IMR-90 (cell line): ENCODE data around the gene ASAP2. TPM values are rescaled to one million over a fixed set of nuclear protein-coding genes. Genes with fewer than 3 reads are reported as not detected.
A peak's percentile ranks its signal among the peaks of the same experiment; 100 is the strongest.

Experiments used
- ATAC-seq: fragments of 200-7000 bp; cut with Tn5 transposase; 2 replicates; pipeline ENCODE4 v1.9.1; 2020; ENCODE audit warnings: low read depth, mild to moderate bottlenecking, moderate library complexity
- BruUV-seq: library from RNA; stranded (reverse); fragments of 400-500 nt; replicated peaks from 2 replicates; lab custom pipeline; 2021; lab: Mats Ljungman, UMichigan
- CTCF ChIA-PET: fragments of 300-600 bp; formaldehyde crosslinking; extraction: SDS; loops from one replicate; lab custom pipeline; 2021; ENCODE audit warnings: antibody characterized with exemption; lab: Yijun Ruan, JAX
- POLR2A ChIA-PET: fragments of 300-600 bp; sonication (Branson Sonifier 250); formaldehyde crosslinking; loops from one replicate; lab custom pipeline; 2022; ENCODE audit warnings: antibody characterized with exemption; ENCODE audit not compliant: unreplicated experiment; lab: Charles Lee
- DNase-seq: peaks from one replicate; pipeline ENCODE4 v3.0.0; 2013
- H2AFZ ChIP-seq: replicated peaks from 2 replicates; pipeline ENCODE3; 2013; ENCODE audit warnings: low read length, mild to moderate bottlenecking; ENCODE audit not compliant: poor library complexity
- H2AK5ac ChIP-seq: 2 replicates; pipeline ENCODE4 v1.6.1; 2013; ENCODE audit warnings: low read depth, low read length, inconsistent platforms
- H2AK9ac ChIP-seq: replicated peaks from 2 replicates; pipeline ENCODE3; 2013; ENCODE audit warnings: mild to moderate bottlenecking, low read depth, low read length, moderate library complexity; ENCODE audit not compliant: poor library complexity
- H2BK120ac ChIP-seq: 2 replicates; pipeline ENCODE4 v1.6.1; 2013; ENCODE audit warnings: low read depth, low read length, inconsistent platforms
- H2BK15ac ChIP-seq: 3 replicates; pipeline ENCODE4 v1.6.1; 2013; ENCODE audit warnings: low read depth, low read length, inconsistent platforms
- H2BK20ac ChIP-seq: 2 replicates; pipeline ENCODE4 v1.6.1; 2013; ENCODE audit warnings: low read depth, mild to moderate bottlenecking, inconsistent platforms, low read length, moderate library complexity
- H2BK5ac ChIP-seq: 2 replicates; pipeline ENCODE4 v1.6.1; 2013; ENCODE audit warnings: mild to moderate bottlenecking, low read depth, low read length, inconsistent platforms; ENCODE audit not compliant: poor library complexity, severe bottlenecking
- H3K14ac ChIP-seq: replicated peaks from 2 replicates; pipeline ENCODE4 v1.6.1; 2013; ENCODE audit warnings: low read depth, low read length, inconsistent platforms
- H3K18ac ChIP-seq: 2 replicates; pipeline ENCODE4 v1.6.1; 2013; ENCODE audit warnings: low read depth, low read length, control low read depth
- H3K23ac ChIP-seq: 2 replicates; pipeline ENCODE4 v1.6.1; 2013; ENCODE audit warnings: low read depth, low read length, inconsistent platforms
- H3K27ac ChIP-seq: 2 replicates; pipeline ENCODE4 v1.5.1; 2013; ENCODE audit warnings: mild to moderate bottlenecking, control low read depth, low read length; ENCODE audit not compliant: insufficient read depth
- H3K27me3 ChIP-seq: 2 replicates; pipeline ENCODE4 v1.6.1; 2013; ENCODE audit warnings: low read length; ENCODE audit not compliant: control insufficient read depth, insufficient read depth
- H3K36me3 ChIP-seq: 2 replicates; pipeline ENCODE4 v1.6.1; 2013; ENCODE audit warnings: low read length, mixed read lengths; ENCODE audit not compliant: control insufficient read depth, insufficient read depth
- H3K4ac ChIP-seq: 2 replicates; pipeline ENCODE4 v1.6.1; 2013; ENCODE audit warnings: low read depth, low read length, inconsistent platforms
- H3K4me1 ChIP-seq: 2 replicates; pipeline ENCODE4 v1.6.1; 2013; ENCODE audit warnings: low read length, mixed read lengths; ENCODE audit not compliant: control insufficient read depth, insufficient read depth
- H3K4me2 ChIP-seq: 2 replicates; pipeline ENCODE4 v1.6.1; 2013; ENCODE audit warnings: low read depth, mild to moderate bottlenecking, control low read depth, low read length, moderate library complexity
- H3K4me3 ChIP-seq: 2 replicates; pipeline ENCODE4 v1.5.1; 2013; ENCODE audit warnings: low read depth, mild to moderate bottlenecking, control low read depth, low read length, moderate library complexity; ENCODE audit not compliant: insufficient read depth
- H3K56ac ChIP-seq: 2 replicates; pipeline ENCODE4 v1.6.1; 2013; ENCODE audit warnings: low read length, inconsistent platforms; ENCODE audit not compliant: insufficient read depth; ENCODE audit errors: extremely low read depth
- H3K79me1 ChIP-seq, 2 experiments: 2 replicates each; pipeline ENCODE4 v1.6.1; 2013; ENCODE audit warnings: low read length in 2 of 2, inconsistent platforms in 1 of 2, low read depth in 1 of 2
- H3K9ac ChIP-seq: 2 replicates; pipeline ENCODE4 v1.6.1; 2013; ENCODE audit warnings: low read depth, low read length, control low read depth
- H3K9me1 ChIP-seq: 2 replicates; pipeline ENCODE4 v1.6.1; 2013; ENCODE audit warnings: low read length, inconsistent platforms; ENCODE audit not compliant: insufficient read depth
- H3K9me3 ChIP-seq: 2 replicates; pipeline ENCODE4 v1.6.1; 2013; ENCODE audit warnings: low read length; ENCODE audit not compliant: control insufficient read depth, insufficient read depth
- H4K20me1 ChIP-seq: 2 replicates; pipeline ENCODE4 v1.6.1; 2013; ENCODE audit warnings: low read length, inconsistent platforms; ENCODE audit not compliant: insufficient read depth
- H4K5ac ChIP-seq: 2 replicates; pipeline ENCODE4 v1.6.1; 2013; ENCODE audit warnings: mild to moderate bottlenecking, low read depth, low read length, control low read depth
- H4K8ac ChIP-seq, 2 experiments: 2 replicates each; pipeline ENCODE4 v1.6.1; 2013; ENCODE audit warnings: low read depth in 2 of 2, low read length in 2 of 2, control low read depth in 1 of 2, inconsistent platforms in 1 of 2
- H4K91ac ChIP-seq: 2 replicates; pipeline ENCODE4 v1.6.1; 2013; ENCODE audit warnings: low read depth, low read length, inconsistent platforms; ENCODE audit not compliant: insufficient read depth
- BHLHE40 ChIP-seq: fragments of 150-350 bp; IDR thresholded peaks from 2 replicates; pipeline ENCODE4 v1.6.1; 2016; ENCODE audit warnings: mild to moderate bottlenecking, low read depth, low read length
- CEBPB ChIP-seq: IDR thresholded peaks from 2 replicates; pipeline ENCODE4 v1.6.1; 2012; ENCODE audit warnings: low read depth, low read length, improper control_type of control experiment
- CHD1 ChIP-seq: IDR thresholded peaks from 2 replicates; pipeline ENCODE4 v1.6.1; 2012; ENCODE audit warnings: low read depth, low read length, improper control_type of control experiment
- FOS ChIP-seq: fragments of 150-350 bp; IDR thresholded peaks from 2 replicates; pipeline ENCODE4 v1.6.1; 2016; ENCODE audit warnings: low read depth, low read length
- MAFK ChIP-seq: IDR thresholded peaks from 2 replicates; pipeline ENCODE4 v1.6.1; 2012; ENCODE audit warnings: low read depth, low read length, improper control_type of control experiment
- MAZ ChIP-seq: IDR thresholded peaks from 2 replicates; pipeline ENCODE4 v1.6.1; 2012; ENCODE audit warnings: low read depth, mild to moderate bottlenecking, low read length, improper control_type of control experiment, moderate library complexity, borderline replicate concordance
- MXI1 ChIP-seq: IDR thresholded peaks from 2 replicates; pipeline ENCODE4 v1.6.1; 2012; ENCODE audit warnings: low read depth, mild to moderate bottlenecking, low read length, moderate library complexity, borderline replicate concordance
- NFE2L2 ChIP-seq: fragments of 150-350 bp; IDR thresholded peaks from 2 replicates; pipeline ENCODE4 v1.6.1; 2016; ENCODE audit warnings: low read depth, mild to moderate bottlenecking, low read length
- POLR2A ChIP-seq: IDR thresholded peaks from 2 replicates; pipeline ENCODE4 v1.6.1; 2012; ENCODE audit warnings: mild to moderate bottlenecking, low read depth, low read length
- RAD21 ChIP-seq: IDR thresholded peaks from 2 replicates; pipeline ENCODE4 v1.6.1; 2012; ENCODE audit warnings: low read length, improper control_type of control experiment
- RCOR1 ChIP-seq: IDR thresholded peaks from 2 replicates; pipeline ENCODE4 v1.6.1; 2012; ENCODE audit warnings: mild to moderate bottlenecking, low read length, improper control_type of control experiment; ENCODE audit not compliant: insufficient replicate concordance
- RFX5 ChIP-seq: IDR thresholded peaks from 2 replicates; pipeline ENCODE4 v1.8.0; 2012; ENCODE audit warnings: low read depth, mild to moderate bottlenecking, low read length, moderate library complexity
- SMC3 ChIP-seq: fragments of 150-350 bp; IDR thresholded peaks from 2 replicates; pipeline ENCODE4 v1.6.1; 2016; ENCODE audit warnings: low read depth, mild to moderate bottlenecking, antibody characterized with exemption, low read length, moderate library complexity
- WGBS, 2 experiments: methylation state at CpG; one replicate each; pipeline versions ENCODE4 v1.1.5 to v1.1.7; 2013; ENCODE audit warnings: missing lambda C conversion rate in 2 of 2; ENCODE audit not compliant: insufficient read length in 1 of 2; ENCODE audit errors: extremely low coverage in 2 of 2; 5-methylcytosine and 5-hydroxymethylcytosine counted together
- dilution Hi-C: fragments of 300-500 bp; cut with HindIII; formaldehyde crosslinking; loops from one replicate; pipeline ENCODE4 v1.14.3; 2018; ENCODE audit warnings: low sequenced_read_pairs; ENCODE audit not compliant: unreplicated experiment
- in situ Hi-C: fragments of 300-500 bp; cut with MboI; formaldehyde crosslinking; loops from 3 replicates; pipeline ENCODE4 v1.14.3; 2019; ENCODE audit warnings: low sequenced_read_pairs, inconsistent platforms, mixed read lengths
- intact Hi-C: fragments of 100-400 bp; cut with micrococcal nuclease; formaldehyde crosslinking; loops from 2 replicates; pipeline ENCODE4 v1.10.0; 2022
- polyA plus RNA-seq, 3 experiments: library from polyadenylated mRNA; depleted of rRNA; stranded (reverse); fragments of >200 nt; gene quantifications; 2 replicates each; pipeline ENCODE4 v1.2.3, GENCODE V29; 2012; ENCODE audit warnings: low replicate concordance in 1 of 3
- total RNA-seq: library from RNA; depleted of rRNA; stranded (reverse); fragments of >200 nt; gene quantifications from 2 replicates; pipeline ENCODE4 v1.2.3, GENCODE V29; 2012
- TF ChIP-seq, protein P1 (sequence below): fragments of 150-350 bp; IDR thresholded peaks from 2 replicates; pipeline ENCODE4 v1.6.1; 2016; ENCODE audit warnings: low read depth, mild to moderate bottlenecking, low read length, moderate library complexity, borderline replicate concordance
- TF ChIP-seq, protein P2 (sequence below): conservative IDR thresholded peaks from 2 replicates; pipeline ENCODE4 v1.5.1; 2012; ENCODE audit warnings: mild to moderate bottlenecking, low read depth, low read length, improper control_type of control experiment
- TF ChIP-seq, protein P3 (sequence below): fragments of 150-350 bp; IDR thresholded peaks from 2 replicates; pipeline ENCODE4 v1.6.1; 2017; ENCODE audit warnings: mild to moderate bottlenecking, antibody characterized with exemption, low read length, low read depth

The ASAP2 gene
- total and polyA plus RNA-seq, 2 of the 4 experiments (the other 2 are of a cell fraction) = 19.7 to 28.1 TPM

DNA sequence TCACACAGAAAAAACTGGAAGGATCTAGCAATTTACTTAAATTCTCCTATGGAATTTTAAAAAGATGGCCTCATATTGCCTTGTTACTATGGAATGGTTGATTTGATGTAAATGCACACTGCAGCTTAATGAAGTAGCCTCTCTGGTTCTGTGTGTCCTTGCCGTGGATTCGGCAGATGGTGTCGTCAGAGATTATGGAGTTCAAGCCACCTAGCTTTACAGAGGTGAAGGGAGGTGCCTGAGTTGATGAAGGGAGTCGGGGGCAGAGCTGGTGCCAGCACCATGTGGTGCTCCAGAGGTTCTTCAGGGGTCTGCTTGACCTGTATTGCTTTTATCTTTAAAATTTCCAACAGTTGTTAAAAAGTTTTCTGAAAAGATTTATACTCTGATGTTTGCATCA lies 48.8 kb downstream of the ASAP2 start:
- H4K5ac ChIP-seq = 0 out of 2 replicates have a peak overlapping the region, but pooled peaks have one; percentile 41
- no peak overlapping the region for H3K9ac ChIP-seq
- no peak overlapping the region for H2AK9ac ChIP-seq
- H3K36me3 ChIP-seq = no peaks in the 10 kb centered on the region
- no peaks in the 10 kb centered on the region for H3K27me3 ChIP-seq
- DNase-seq (no peak), ATAC-seq (no peak)
- H2BK5ac ChIP-seq = no peak overlapping the region
- H4K8ac ChIP-seq = no peak overlapping the region
- H2AK5ac ChIP-seq = no peak overlapping the region
- WGBS, 2 experiments = no CpG with 5 or more reads among the region's 4 CpGs
- H3K4me2 ChIP-seq = no peak overlapping the region
- dilution Hi-C loops (no loop called here), intact Hi-C loops (no loop called here), in situ Hi-C loops (no loop called here)
- no peak overlapping the region for H2BK20ac ChIP-seq
- H4K91ac ChIP-seq = no peak overlapping the region; the same call in 1 of the 2 replicates
- no peak overlapping the region for H3K27ac ChIP-seq
- no peak overlapping the region for H2BK15ac ChIP-seq
- H2AFZ ChIP-seq = no peak overlapping the region
- H3K23ac ChIP-seq = no peak overlapping the region
- H3K9me3 ChIP-seq = no peaks in the 10 kb centered on the region
- peaks cover 37% of the 10 kb centered on the region for H3K9me1 ChIP-seq
- H3K56ac ChIP-seq = no peak overlapping the region
- no TSS peak for BruUV-seq
- no peak overlapping the region for H2BK120ac ChIP-seq
- ChIA-PET CTCF (no interaction called here), POLR2A (no interaction called here)
- H3K79me1 ChIP-seq = peaks cover 40 to 82% of the 10 kb centered on the region in 2 experiments
- no peak overlapping the region; the same call in 1 of the 2 replicates for H3K14ac ChIP-seq
- no peak overlapping the region for H3K4me3 ChIP-seq
- H3K4me1 ChIP-seq = peaks cover 35% of the 10 kb centered on the region
- no peak overlapping the region for H3K18ac ChIP-seq
- TF ChIP-seq RAD21 (no peak), RFX5 (no peak), CHD1 (no peak), BHLHE40 (no peak), MAFK (no peak), FOS (no peak), NFE2L2 (no peak), SMC3 (no peak), POLR2A (no peak), RCOR1 (no peak), MAZ (no peak), MXI1 (no peak), CEBPB (no peak)
- TF ChIP-seq, protein P1, sequence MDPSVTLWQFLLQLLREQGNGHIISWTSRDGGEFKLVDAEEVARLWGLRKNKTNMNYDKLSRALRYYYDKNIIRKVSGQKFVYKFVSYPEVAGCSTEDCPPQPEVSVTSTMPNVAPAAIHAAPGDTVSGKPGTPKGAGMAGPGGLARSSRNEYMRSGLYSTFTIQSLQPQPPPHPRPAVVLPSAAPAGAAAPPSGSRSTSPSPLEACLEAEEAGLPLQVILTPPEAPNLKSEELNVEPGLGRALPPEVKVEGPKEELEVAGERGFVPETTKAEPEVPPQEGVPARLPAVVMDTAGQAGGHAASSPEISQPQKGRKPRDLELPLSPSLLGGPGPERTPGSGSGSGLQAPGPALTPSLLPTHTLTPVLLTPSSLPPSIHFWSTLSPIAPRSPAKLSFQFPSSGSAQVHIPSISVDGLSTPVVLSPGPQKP = no peak
- TF ChIP-seq, protein P2, sequence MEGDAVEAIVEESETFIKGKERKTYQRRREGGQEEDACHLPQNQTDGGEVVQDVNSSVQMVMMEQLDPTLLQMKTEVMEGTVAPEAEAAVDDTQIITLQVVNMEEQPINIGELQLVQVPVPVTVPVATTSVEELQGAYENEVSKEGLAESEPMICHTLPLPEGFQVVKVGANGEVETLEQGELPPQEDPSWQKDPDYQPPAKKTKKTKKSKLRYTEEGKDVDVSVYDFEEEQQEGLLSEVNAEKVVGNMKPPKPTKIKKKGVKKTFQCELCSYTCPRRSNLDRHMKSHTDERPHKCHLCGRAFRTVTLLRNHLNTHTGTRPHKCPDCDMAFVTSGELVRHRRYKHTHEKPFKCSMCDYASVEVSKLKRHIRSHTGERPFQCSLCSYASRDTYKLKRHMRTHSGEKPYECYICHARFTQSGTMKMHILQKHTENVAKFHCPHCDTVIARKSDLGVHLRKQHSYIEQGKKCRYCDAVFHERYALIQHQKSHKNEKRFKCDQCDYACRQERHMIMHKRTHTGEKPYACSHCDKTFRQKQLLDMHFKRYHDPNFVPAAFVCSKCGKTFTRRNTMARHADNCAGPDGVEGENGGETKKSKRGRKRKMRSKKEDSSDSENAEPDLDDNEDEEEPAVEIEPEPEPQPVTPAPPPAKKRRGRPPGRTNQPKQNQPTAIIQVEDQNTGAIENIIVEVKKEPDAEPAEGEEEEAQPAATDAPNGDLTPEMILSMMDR = no peak
- TF ChIP-seq, protein P3, sequence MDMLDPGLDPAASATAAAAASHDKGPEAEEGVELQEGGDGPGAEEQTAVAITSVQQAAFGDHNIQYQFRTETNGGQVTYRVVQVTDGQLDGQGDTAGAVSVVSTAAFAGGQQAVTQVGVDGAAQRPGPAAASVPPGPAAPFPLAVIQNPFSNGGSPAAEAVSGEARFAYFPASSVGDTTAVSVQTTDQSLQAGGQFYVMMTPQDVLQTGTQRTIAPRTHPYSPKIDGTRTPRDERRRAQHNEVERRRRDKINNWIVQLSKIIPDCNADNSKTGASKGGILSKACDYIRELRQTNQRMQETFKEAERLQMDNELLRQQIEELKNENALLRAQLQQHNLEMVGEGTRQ = no peak
- H3K4ac ChIP-seq = no peak overlapping the region
- peaks cover 34% of the 10 kb centered on the region; the same call in 1 of the 2 replicates for H4K20me1 ChIP-seq
